ENCODE results near the gene SOX4. TPM values are rescaled to one million over a fixed set of nuclear protein-coding genes. Genes with fewer than 3 reads are reported as not detected.

The SOX4 gene
- total RNA-seq, 4 donors from 2014 or later: 0.80 to 1.6 (median 1.0) TPM

GRCh38 chr6:21603082-21603952, 9.8 kb downstream of the SOX4 start:
- intact Hi-C loops (cut with DNase I; ENCODE audit: low total_unique reads) (no loop called here), in situ Hi-C loops (cut with MboI; ENCODE audit: low sequenced_read_pairs in 4 of 4) (no loop called here)
- ATAC-seq (no peak), DNase-seq (no peak)
- Histone ChIP-seq H3K9me3 (no peaks in the 10 kb centered on the region), H3K27me3 (peaks cover 0 to 2% (median 0%) of the 10 kb centered on the region in 3 donors), H3K4me1 (peaks cover 7 to 9% of the 10 kb centered on the region in 2 donors), H3K36me3 (no peaks in the 10 kb centered on the region), H3K4me3 (no peak overlapping the region), H3K27ac (no peak overlapping the region)
- no peak for TF ChIP-seq POLR2A (IDR thresholded peaks at IDR 0.05)
- TF ChIP-seq, protein P1, sequence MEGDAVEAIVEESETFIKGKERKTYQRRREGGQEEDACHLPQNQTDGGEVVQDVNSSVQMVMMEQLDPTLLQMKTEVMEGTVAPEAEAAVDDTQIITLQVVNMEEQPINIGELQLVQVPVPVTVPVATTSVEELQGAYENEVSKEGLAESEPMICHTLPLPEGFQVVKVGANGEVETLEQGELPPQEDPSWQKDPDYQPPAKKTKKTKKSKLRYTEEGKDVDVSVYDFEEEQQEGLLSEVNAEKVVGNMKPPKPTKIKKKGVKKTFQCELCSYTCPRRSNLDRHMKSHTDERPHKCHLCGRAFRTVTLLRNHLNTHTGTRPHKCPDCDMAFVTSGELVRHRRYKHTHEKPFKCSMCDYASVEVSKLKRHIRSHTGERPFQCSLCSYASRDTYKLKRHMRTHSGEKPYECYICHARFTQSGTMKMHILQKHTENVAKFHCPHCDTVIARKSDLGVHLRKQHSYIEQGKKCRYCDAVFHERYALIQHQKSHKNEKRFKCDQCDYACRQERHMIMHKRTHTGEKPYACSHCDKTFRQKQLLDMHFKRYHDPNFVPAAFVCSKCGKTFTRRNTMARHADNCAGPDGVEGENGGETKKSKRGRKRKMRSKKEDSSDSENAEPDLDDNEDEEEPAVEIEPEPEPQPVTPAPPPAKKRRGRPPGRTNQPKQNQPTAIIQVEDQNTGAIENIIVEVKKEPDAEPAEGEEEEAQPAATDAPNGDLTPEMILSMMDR (IDR thresholded peaks at IDR 0.05 in 4 of 5, conservative IDR thresholded peaks at IDR 0.05 in 1 of 5): no peak

- DNase-seq (no peak), ATAC-seq (no peak)
- H3K27ac ChIP-seq: no peak overlapping the region
- H3K4me3 ChIP-seq: no peak overlapping the region
- H3K36me3 ChIP-seq: no peaks in the 10 kb centered on the region
- H3K4me1 ChIP-seq: peaks cover 0 to 2% of the 10 kb centered on the region in 2 donors
- H3K27me3 ChIP-seq: no peaks in the 10 kb centered on the region
- intact Hi-C loops (cut with DNase I; ENCODE audit: low total_unique reads) (no loop called here), in situ Hi-C loops (cut with MboI; ENCODE audit: low sequenced_read_pairs in 4 of 4) (no loop called here)
- TF ChIP-seq, protein P1 (IDR thresholded peaks at IDR 0.05 in 4 of 5, conservative IDR thresholded peaks at IDR 0.05 in 1 of 5): no peak
- TF ChIP-seq POLR2A (IDR thresholded peaks at IDR 0.05): no peak
- H3K9me3 ChIP-seq: no peaks in the 10 kb centered on the region
Measured at GRCh38 chr6:21604081-21604480, 10.5 kb downstream of the SOX4 start.

DNA sequence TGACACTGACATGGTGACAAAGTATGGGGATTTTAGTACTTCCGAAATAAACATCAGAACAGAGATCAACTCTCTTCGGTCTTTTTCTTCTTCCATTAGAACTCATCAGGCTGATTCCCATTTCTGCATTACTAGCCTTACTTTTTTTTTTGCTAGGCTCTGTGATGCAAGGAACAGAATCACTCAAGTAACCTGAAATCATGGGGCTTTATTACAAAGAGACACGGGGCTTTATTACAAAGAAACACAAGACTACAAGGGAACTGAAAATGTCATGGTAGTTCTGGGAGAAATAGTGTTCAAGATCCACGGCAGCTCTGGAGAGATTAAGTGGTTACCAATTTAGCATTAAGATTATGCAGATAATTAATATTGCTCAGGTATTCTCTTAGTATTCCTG, 11.6 kb downstream of the SOX4 start:
- H3K9me3 ChIP-seq: no peaks in the 10 kb centered on the region
- TF ChIP-seq, protein P1 (IDR thresholded peaks at IDR 0.05 in 4 of 5, conservative IDR thresholded peaks at IDR 0.05 in 1 of 5): no peak
- no peak for TF ChIP-seq POLR2A (IDR thresholded peaks at IDR 0.05)
- H3K27ac ChIP-seq: no peak overlapping the region
- no peaks in the 10 kb centered on the region for H3K4me1 ChIP-seq
- DNase-seq: no peak
- no peaks in the 10 kb centered on the region for H3K27me3 ChIP-seq
- no peaks in the 10 kb centered on the region for H3K36me3 ChIP-seq
- no peak for ATAC-seq
- intact Hi-C loops (cut with DNase I; ENCODE audit: low total_unique reads): no loop called here
- in situ Hi-C loops (cut with MboI; ENCODE audit: low sequenced_read_pairs in 4 of 4): no loop called here
- no peak overlapping the region for H3K4me3 ChIP-seq

DNA sequence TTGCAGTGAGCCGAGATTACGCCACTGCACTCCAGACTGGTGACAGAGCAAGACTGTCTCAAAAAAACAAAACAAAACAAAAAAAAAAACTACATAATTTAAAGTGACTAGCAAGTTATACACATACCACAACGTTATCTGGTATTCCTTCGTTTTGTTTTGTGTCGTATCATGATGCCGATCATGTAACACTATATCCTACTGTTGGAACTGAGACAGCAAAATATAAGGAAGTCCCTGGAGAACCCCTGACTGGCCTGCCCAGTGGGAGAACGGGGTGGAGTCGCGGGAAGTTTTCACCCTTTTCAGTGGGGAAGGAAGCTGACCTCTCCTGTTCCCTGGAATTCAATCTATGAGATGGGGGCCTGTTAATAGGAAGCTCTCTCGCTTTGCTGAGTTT, 15.1 kb downstream of the SOX4 start:
- TF ChIP-seq POLR2A (IDR thresholded peaks at IDR 0.05): no peak
- TF ChIP-seq, protein P1 (IDR thresholded peaks at IDR 0.05 in 4 of 5, conservative IDR thresholded peaks at IDR 0.05 in 1 of 5): no peak
- Histone ChIP-seq H3K4me3 (no peak overlapping the region), H3K36me3 (no peaks in the 10 kb centered on the region), H3K9me3 (no peaks in the 10 kb centered on the region), H3K27me3 (no peaks in the 10 kb centered on the region), H3K27ac (no peak overlapping the region), H3K4me1 (no peaks in the 10 kb centered on the region)
- in situ Hi-C loops (cut with MboI; ENCODE audit: low sequenced_read_pairs in 4 of 4) (no loop called here), intact Hi-C loops (cut with DNase I; ENCODE audit: low total_unique reads) (no loop called here)
- DNase-seq (no peak), ATAC-seq (no peak)

All from gastrocnemius medialis (tissue), 4 donors.